Measurements from ENCODE around the gene STAMBPL1. TPM values are rescaled to one million over a fixed set of nuclear protein-coding genes. Genes with fewer than 3 reads are reported as not detected.

The STAMBPL1 gene
- total RNA-seq (ENCODE audit: low replicate concordance) = 5.9 and 8.4 TPM in 2 replicates
- long read RNA-seq, transcript STAMBPL1-203 (11 exons, 2,532 nt) = major isoform, 5 of 13 reads
- long read RNA-seq, partial matches to known transcripts = 2 of 13 reads
- long read RNA-seq, other reads (novel, unspliced or antisense) = 6 of 13 reads

DNA sequence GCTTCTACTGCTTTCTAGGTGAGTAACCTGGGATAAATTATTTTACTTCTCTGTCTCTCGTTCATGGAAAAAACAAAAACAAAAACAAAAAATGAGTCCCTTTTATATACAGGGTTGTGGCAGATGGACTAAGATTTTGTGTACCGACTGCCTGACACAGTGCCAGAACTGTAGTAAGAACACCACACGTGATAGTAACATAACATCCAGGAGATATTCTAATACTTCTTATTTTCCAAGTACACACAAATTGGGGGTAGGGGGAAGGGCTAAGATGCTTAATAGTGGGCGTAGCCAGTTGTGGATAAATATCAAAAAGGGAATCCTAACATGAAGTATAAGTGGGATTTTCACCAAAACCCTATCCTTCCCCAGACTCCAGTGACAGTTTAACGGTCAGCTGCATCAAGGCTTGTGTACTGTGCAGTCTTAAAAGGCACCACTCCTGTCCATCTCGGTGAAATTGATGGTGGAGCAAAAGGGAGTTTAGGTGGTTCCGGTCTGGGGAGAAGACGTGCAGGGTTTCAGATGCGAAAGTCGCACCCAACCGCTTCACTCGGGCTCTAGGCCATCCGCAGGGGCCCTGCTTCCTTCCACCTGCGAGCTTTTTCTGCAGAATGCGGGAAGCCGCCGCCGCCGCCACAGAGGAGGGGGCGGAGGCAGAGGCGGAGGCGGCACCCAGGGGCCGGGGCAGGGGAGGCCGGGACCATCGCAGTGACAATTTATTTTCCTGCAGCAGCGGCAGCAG is at the start of gene STAMBPL1:
STAMBPL1 (plus strand) TSS at position 712 of the 748 bp plus-strand sequence. CDS start 21,464 bp downstream, outside the sequence.
- Mint-ChIP-seq H3K9me3 (no peaks in the 10 kb centered on the region), H3K27ac (peak within 1 kb of the TSS; percentile 83), H3K4me3 (peak within 1 kb of the TSS; percentile 96), H3K27me3 (peaks cover 25% of the 10 kb centered on the region), H3K4me1 (ENCODE audit: unreplicated experiment) (peaks cover 19% of the 10 kb centered on the region), H3K36me3 (no peaks in the 10 kb centered on the region)
- peak; percentile 74 for DNase-seq (ENCODE audit: extremely low spot score, unreplicated experiment)
- TF ChIP-seq, protein P1, sequence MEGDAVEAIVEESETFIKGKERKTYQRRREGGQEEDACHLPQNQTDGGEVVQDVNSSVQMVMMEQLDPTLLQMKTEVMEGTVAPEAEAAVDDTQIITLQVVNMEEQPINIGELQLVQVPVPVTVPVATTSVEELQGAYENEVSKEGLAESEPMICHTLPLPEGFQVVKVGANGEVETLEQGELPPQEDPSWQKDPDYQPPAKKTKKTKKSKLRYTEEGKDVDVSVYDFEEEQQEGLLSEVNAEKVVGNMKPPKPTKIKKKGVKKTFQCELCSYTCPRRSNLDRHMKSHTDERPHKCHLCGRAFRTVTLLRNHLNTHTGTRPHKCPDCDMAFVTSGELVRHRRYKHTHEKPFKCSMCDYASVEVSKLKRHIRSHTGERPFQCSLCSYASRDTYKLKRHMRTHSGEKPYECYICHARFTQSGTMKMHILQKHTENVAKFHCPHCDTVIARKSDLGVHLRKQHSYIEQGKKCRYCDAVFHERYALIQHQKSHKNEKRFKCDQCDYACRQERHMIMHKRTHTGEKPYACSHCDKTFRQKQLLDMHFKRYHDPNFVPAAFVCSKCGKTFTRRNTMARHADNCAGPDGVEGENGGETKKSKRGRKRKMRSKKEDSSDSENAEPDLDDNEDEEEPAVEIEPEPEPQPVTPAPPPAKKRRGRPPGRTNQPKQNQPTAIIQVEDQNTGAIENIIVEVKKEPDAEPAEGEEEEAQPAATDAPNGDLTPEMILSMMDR (conservative IDR thresholded peaks at IDR 0.05) = no peak

DNA sequence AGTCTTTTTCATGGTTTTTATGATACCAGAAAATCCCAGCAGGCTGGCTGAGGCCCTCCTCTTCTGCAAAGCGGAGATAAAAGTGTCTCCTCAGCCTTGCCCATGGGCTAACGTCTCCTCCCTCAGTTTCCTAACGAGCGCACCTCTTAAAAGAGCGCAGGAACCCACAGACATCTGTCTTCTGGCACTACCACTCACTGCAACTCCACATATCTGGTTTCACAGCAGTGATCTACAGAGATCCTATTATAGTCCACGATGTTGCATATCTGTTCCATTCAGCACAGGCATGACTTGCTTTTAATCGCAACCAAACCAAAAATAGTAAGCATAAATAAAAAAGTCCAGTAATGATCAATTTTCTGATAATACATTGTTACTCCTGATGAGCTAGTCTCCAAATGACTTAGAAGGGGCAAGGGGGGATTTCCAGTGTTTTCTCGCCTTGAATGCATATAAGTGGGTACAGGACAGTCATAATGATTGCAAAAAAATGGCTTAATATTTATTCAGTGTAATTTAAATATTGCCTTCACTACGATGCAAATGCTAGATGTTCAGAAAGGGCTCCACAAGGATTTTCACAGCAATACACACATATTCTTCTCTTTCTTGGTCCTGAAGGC is 49.3 kb upstream of the STAMBPL1 start:
- H3K36me3 Mint-ChIP-seq = no peaks in the 10 kb centered on the region
- H3K4me1 Mint-ChIP-seq (ENCODE audit: unreplicated experiment) = peaks cover 7% of the 10 kb centered on the region
- H3K27ac Mint-ChIP-seq = no peak overlapping the region
- TF ChIP-seq, protein P1 (conservative IDR thresholded peaks at IDR 0.05) = no peak
- H3K27me3 Mint-ChIP-seq = peaks cover 3% of the 10 kb centered on the region
- no peak for DNase-seq (ENCODE audit: extremely low spot score, unreplicated experiment)
- H3K9me3 Mint-ChIP-seq = no peaks in the 10 kb centered on the region
- no peak overlapping the region for H3K4me3 Mint-ChIP-seq

DNA sequence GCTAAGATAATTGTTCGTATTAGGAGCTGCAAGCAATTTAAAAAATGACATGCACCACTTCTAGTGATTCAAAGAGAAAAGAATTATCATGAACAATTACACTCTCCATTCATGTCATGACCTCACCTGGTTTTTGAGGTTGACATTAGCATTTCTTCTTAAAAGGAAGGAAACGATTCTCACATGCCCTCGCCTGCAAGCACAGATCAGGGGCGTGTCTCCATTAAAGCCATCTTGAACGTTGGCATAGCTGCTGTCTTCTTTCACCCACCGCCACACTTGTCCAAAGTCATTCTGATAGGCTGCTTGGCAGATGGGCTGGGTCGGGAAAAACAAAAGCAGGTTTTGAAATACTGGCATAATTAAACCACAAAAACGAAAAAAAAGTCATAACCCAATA is 48.3 kb upstream of the STAMBPL1 start:
- H3K27ac Mint-ChIP-seq = no peak overlapping the region
- peaks cover 3% of the 10 kb centered on the region for H3K27me3 Mint-ChIP-seq
- TF ChIP-seq, protein P1 (conservative IDR thresholded peaks at IDR 0.05) = no peak
- H3K9me3 Mint-ChIP-seq = no peaks in the 10 kb centered on the region
- no peaks in the 10 kb centered on the region for H3K36me3 Mint-ChIP-seq
- H3K4me1 Mint-ChIP-seq (ENCODE audit: unreplicated experiment) = peaks cover 7% of the 10 kb centered on the region
- no peak overlapping the region for H3K4me3 Mint-ChIP-seq
- no peak for DNase-seq (ENCODE audit: extremely low spot score, unreplicated experiment)

DNA sequence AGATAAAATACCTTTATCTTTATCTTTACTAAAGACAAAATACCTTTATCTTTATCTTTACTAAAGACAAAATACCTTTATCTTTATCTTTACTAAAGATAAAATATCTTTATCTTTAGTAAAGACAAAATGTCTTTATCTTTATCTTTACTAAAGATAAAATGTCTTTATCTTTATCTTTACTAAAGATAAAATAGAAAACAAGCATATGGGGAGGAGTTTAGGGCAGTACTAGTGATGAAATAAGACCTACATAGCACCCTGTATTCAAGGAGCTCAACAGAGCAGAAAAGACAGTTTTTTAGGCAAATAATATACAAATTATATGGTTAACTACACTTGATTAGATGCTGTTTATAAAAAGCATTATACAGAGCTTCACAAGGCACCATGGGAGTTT is 47.7 kb upstream of the STAMBPL1 start:
- Mint-ChIP-seq H3K4me3 (no peak overlapping the region), H3K36me3 (no peaks in the 10 kb centered on the region), H3K27me3 (peaks cover 3% of the 10 kb centered on the region), H3K27ac (no peak overlapping the region), H3K9me3 (no peaks in the 10 kb centered on the region), H3K4me1 (ENCODE audit: unreplicated experiment) (peaks cover 7% of the 10 kb centered on the region)
- DNase-seq (ENCODE audit: extremely low spot score, unreplicated experiment) = no peak
- TF ChIP-seq, protein P1 (conservative IDR thresholded peaks at IDR 0.05) = no peak

DNA sequence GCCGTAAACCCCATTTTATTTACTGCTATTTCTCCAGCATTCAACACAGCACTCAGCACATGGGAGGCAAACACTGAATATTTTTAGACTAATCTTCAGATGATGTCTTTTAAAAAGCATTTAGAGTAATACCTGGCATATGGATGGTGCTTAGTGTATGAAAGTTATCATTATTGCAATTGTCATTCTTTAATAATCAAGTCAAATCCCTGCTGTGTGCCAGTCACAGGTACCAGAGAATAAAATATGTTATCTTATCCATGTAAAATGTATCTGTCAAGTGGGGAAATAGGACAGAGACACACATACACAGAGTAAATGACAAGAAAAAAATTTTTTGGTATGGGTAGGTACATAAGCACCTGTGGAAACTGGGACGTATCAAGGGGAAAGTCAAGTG is 46.9 kb upstream of the STAMBPL1 start:
- no peak for DNase-seq (ENCODE audit: extremely low spot score, unreplicated experiment)
- H3K27me3 Mint-ChIP-seq = peaks cover 3% of the 10 kb centered on the region
- H3K36me3 Mint-ChIP-seq = no peaks in the 10 kb centered on the region
- no peak overlapping the region for H3K4me3 Mint-ChIP-seq
- no peak overlapping the region for H3K27ac Mint-ChIP-seq
- TF ChIP-seq, protein P1 (conservative IDR thresholded peaks at IDR 0.05) = no peak
- H3K4me1 Mint-ChIP-seq (ENCODE audit: unreplicated experiment) = peaks cover 7% of the 10 kb centered on the region
- H3K9me3 Mint-ChIP-seq = no peaks in the 10 kb centered on the region

All from type B pancreatic cell (in vitro differentiated cells).